Measurements from ENCODE around the gene PXMP4.

The PXMP4 gene

GRCh38 chr20:33681288-33681687 lies 38.8 kb downstream of the PXMP4 start:
- DNase-seq = no peak

- DNase-seq = no peak
These were observed 39.4 kb downstream of the PXMP4 start for GRCh38 chr20:33680686-33681085.

GRCh38 chr20:33679758-33680485 lies 40.2 kb downstream of the PXMP4 start:
- no peak for DNase-seq

DNA sequence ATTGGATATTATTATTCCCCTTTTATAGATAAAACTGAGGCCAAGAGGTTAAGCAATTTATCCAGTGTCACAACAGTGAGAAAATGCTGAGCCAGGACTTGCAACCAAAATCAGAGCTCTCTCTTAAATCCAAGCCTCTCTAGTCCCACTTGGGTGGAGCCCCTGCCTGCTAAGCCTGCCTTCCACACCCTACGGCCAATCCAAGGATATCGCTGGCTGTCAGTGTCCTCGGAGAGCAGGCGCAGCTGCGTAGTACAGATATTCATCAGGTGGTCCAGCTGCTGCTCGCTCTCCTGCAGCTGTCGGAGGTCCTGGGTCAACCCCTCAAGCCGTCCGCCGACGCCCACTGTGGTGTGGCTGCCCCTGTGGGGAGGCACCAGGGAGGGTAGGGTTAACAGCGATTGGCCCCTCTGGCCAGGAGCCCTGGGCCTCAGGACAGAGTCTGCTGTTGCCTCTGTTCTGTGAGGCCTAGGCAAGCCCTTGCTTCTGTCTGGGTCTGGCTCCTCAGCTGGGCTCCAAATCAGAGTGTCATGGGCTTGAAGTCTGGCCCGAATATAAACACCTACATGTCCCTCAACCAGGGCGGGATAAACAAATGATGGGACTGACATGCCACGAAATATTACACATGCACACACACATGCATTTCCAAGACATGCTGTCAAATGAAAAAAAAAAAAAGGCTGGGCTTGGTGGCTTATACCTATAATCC lies 42.0 kb downstream of the PXMP4 start:
- DNase-seq = no peak

GRCh38 chr20:33676652-33677645 lies 43.2 kb downstream of the PXMP4 start:
- no peak for DNase-seq

GRCh38 chr20:33676121-33676520 lies 44.0 kb downstream of the PXMP4 start:
- DNase-seq = no peak

GRCh38 chr20:33675136-33675959 lies 44.8 kb downstream of the PXMP4 start:
- no peak for DNase-seq

GRCh38 chr20:33674294-33675135 lies 45.6 kb downstream of the PXMP4 start, which contains the start of gene NECAB3:
NECAB3 (minus strand) TSS chr20:33674428; CDS start chr20:33674352, 76 bp downstream.
- no peak for DNase-seq

DNA sequence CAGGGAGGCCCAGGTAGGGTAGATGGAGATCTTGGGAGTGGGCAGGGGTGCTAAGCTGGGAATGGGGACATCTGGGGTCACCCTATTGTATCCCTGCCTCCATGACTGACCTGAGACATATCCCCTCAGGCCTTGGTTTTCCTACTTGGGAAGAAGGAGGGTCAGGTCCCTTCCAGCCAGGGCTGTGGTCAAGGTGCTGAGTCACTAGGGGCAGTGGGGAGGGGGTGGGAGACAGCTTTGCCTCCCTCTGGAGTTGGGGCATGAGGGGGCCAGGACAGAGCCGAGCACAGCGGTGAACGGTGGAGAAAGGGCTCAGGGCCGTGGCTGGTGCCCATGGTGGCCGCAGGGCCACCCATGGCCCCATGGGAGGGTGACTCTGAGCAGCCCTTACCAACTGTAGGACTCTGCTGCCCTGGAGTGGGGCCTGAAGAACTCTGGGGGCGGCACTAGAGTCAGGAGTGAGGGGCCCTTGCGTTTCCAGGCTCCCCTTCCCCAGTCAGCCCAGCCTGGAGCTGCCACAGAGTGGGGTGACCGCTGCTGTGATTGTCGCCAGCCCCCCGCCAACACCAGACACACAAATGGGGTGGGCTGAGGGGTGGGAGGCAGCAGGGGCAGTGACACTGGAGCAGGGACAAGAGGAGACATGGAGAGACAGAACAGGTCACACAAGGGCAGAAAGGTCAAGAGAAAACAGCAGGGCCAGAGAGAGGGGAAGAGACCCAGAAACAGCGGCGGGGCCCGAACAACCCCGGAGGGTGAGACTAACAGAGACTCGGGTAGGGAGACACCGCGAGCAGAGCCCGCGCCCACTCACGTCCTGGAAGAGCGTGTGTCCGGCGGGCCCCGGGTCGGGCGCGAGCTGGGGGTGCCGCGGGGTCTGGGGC lies 46.5 kb downstream of the PXMP4 start:
- DNase-seq = no peak

DNA sequence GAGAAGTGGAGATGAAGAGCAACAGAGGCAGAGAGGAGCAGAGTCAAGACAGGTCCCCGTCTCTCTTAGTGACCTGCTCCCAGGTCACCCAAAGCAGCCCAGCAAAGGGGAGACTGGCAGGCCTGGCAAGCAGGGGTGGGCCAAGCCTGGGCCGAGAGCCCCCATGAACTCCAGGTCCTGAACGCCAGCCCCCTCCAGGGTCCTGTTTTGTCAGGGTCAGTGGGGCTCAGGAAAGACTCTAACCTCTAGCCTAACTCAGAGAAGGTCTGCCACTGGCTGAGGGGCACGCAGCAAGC lies 47.0 kb downstream of the PXMP4 start:
- DNase-seq = no peak

DNA sequence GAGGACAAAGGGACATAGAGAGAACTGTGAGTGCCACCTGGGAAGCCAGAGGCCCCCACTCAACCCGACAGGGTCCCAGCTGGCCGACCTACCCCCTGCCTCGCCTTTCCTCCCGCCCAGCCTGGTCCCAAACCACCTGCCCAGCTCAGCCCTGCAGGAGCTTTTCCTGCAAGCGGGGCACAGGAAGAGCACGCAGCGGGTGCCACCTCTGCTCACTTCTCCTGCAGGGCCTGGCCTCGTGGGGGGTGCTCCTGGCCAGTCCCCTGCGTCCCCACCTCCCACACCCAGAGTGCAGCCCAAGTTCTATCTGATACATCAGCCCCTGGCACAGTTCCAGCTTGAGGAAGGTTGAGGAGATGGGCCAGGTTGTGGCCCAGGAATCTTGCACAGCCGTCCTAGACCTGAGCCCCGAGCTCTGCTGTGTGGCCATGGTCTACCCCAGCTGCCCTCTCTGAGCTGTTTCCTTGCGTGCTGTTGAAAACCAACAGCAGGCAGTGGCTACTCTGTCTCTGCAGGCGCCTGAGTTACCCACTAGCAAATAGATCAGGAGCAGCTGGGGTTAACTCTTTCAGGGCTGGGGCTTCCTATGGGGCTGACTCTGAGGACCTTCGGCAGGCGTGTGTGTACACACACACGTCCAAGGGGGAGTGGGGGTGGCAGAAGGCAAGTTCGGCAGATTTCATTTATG lies 47.5 kb downstream of the PXMP4 start:
- no peak for DNase-seq

GRCh38 chr20:33671573-33672288 lies 48.4 kb downstream of the PXMP4 start:
- no peak for DNase-seq

GRCh38 chr20:33670715-33671499 lies 49.2 kb downstream of the PXMP4 start:
- DNase-seq = no peak

DNA sequence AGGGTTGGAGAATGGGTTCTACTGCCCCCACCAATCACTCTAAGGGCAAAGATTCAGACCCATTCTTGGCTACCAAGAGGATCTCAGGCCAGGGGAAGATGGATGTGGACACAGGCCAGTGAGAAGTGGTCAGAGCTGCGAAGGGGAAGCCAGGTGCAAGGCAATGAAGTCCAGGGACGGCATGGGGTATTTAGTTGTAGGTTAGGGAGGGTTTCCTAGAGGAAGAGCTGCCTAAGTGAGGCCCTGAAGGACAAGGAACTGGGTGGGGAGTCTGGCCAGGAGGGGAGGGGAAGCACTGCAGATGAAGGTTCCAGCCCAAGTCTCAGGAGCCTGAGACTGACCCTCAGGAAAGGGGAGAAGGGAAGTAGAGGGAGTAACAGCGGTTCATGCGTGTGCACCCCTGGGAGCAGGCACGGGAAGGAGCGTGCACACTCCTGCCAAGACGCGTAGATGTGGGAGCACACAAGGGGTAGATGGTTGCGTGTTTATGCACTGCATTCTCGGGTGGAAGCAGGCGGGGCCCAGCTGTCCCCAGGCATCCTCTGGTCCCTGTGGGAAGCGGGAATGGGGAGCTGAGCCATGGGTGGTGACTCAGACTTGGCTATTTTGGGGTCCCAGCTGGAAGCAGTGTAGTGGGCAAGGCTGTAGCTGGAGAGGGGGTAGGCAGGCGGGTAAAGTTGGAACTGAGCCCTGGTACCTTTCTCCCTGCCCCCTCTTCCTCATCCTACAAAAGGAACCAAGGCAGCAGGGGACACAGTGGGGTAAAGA lies 50.1 kb downstream of the PXMP4 start:
- no peak for DNase-seq

- DNase-seq = no peak
These were observed 50.9 kb downstream of the PXMP4 start for GRCh38 chr20:33669224-33669623.

DNA sequence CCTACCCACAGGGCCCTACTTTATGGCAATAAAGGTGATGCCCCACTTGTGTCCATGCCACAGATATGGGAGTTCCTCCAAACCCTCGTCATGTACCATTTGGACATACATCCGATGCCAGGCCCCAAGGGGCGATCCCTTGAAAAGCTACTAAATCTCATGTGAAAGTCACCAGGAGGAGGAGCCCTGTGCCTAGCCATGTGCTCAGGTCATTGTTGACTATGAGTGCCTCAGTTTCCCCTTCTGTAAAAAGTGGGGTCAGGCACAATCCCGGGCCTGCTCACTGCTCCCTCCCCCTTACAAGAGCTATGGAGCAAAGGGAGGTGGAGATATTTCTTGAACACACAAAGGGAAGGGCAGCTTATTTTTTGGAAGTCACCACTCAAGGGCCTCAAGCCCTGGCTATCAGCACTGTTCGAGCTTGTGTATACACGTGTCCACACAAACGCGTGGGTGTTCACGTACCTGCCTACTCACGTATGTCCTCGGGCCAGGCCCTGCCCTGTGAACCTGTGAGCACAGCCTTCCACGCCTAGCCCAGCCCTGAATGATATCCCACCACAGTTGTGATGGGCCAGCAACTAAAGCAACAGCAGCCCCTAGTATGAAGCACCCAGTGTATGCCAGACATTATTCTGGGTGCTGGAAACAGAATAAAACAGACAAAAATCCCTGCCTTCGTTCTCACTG lies 51.5 kb downstream of the PXMP4 start:
- no peak for DNase-seq
